K562 (cell line): ENCODE measurements around the gene TSHZ1. TPM values are rescaled to one million over a fixed set of nuclear protein-coding genes. Genes with fewer than 3 reads are reported as not detected.

Experiments
- CBX8 ChIP-seq: fragments of 200-600 bp; sonication (generic); IDR thresholded peaks from 2 replicates; pipeline ENCODE4 v1.6.1; 2012; ENCODE audit warnings: borderline replicate concordance, mixed run types, low read depth, mild to moderate bottlenecking, moderate library complexity, mixed read lengths, low read length, control low read depth, inconsistent platforms; ENCODE audit not compliant: poor library complexity, severe bottlenecking; ENCODE audit errors: extremely low read depth
- CCNT2 ChIP-seq: IDR thresholded peaks from 2 replicates; pipeline ENCODE4 v1.6.1; 2011; ENCODE audit warnings: borderline replicate concordance, low read depth, mild to moderate bottlenecking, moderate library complexity, mixed read lengths, low read length; ENCODE audit not compliant: insufficient read length; ENCODE audit errors: extremely low read depth
- EGR1 ChIP-seq: fragments of 450-650 bp; conservative IDR thresholded peaks from 2 replicates; pipeline ENCODE4 v1.6.1; 2017; ENCODE audit warnings: mild to moderate bottlenecking
- ELF2 ChIP-seq: fragments of 250-450 bp; sonication (Bioruptor Pico); IDR thresholded peaks from 2 replicates; pipeline ENCODE4 v1.5.0; 2021; ENCODE audit warnings: mild to moderate bottlenecking
- ETV1 ChIP-seq: fragments of 450-650 bp; conservative IDR thresholded peaks from 2 replicates; pipeline ENCODE4 v1.6.1; 2016; ENCODE audit warnings: missing genetic modification characterization, control low read depth, low read depth, missing compliant biosample characterization
- GABPB1 ChIP-seq: sonication (generic); formaldehyde crosslinking; IDR thresholded peaks from 2 replicates; pipeline ENCODE4 v1.8.0; 2022; ENCODE audit warnings: mild to moderate bottlenecking, missing genetic modification reagents
- PML ChIP-seq: IDR thresholded peaks from 2 replicates; pipeline ENCODE4 v1.6.1; 2012; ENCODE audit warnings: low read length, inconsistent platforms
- POLR2AphosphoS2 ChIP-seq: IDR thresholded peaks from 2 replicates; pipeline ENCODE4 v1.6.1; 2012; ENCODE audit warnings: low read length, improper control_type of control experiment
- POLR2AphosphoS5 ChIP-seq: IDR thresholded peaks from 2 replicates; pipeline ENCODE4 v1.6.1; 2011; ENCODE audit warnings: mild to moderate bottlenecking, low read depth, low read length, moderate library complexity; ENCODE audit not compliant: control insufficient read depth, insufficient read depth
- POLR2H ChIP-seq: IDR thresholded peaks from 2 replicates; pipeline ENCODE4 v1.6.1; 2016; ENCODE audit warnings: missing genetic modification characterization, low read depth, mild to moderate bottlenecking, control low read depth, missing compliant biosample characterization, moderate library complexity
- SMAD4 ChIP-seq: fragments of 250-450 bp; sonication (Bioruptor Pico); conservative IDR thresholded peaks from 2 replicates; pipeline ENCODE4 v1.8.0; 2021; ENCODE audit warnings: inconsistent platforms, mild to moderate bottlenecking, moderate library complexity
- TAF9B ChIP-seq: fragments of 450-650 bp; IDR thresholded peaks from 2 replicates; pipeline ENCODE4 v1.6.1; 2018; ENCODE audit warnings: mild to moderate bottlenecking; ENCODE audit not compliant: partially characterized antibody
- polyA plus RNA-seq, 8 experiments: library from polyadenylated mRNA; depleted of rRNA in 4 of 8; stranded (reverse) in 5 of 8; unstranded in 3 of 8; fragments of >200 nt; fragmentation: Nextera tagmentation in 2 of 8; fragmentation: Illumina TruSeq in 1 of 8; extraction: Ambion mirVana in 2 of 8; extraction: Trizol in 1 of 8; gene quantifications; 2 replicates each; pipeline versions ENCODE4 v1.2.1 to v1.2.3, GENCODE V29; 2011 to 2014; ENCODE audit warnings: inconsistent platforms in 1 of 8, missing spikeins in 1 of 8
- total RNA-seq, 7 experiments: library from RNA; depleted of rRNA in 6 of 7; stranded (reverse); fragments of >200 nt in 6 of 7; fragmentation: Illumina TruSeq in 2 of 7; extraction: Trizol in 2 of 7; gene quantifications; 2 replicates each; pipeline versions ENCODE4 v1.2.1 to v1.2.3, GENCODE V29; 2011 to 2021; ENCODE audit warnings: low replicate concordance in 1 of 7
- TF ChIP-seq, protein P1 (sequence below): fragments of 150-350 bp; conservative IDR thresholded peaks from 2 replicates; pipeline ENCODE4 v1.6.1; 2014; ENCODE audit warnings: low read length
- TF ChIP-seq, protein P2 (sequence below), 3 experiments: IDR thresholded peaks in 2 of 3; conservative IDR thresholded peaks in 1 of 3; 2 replicates each; pipeline ENCODE4 v1.5.1; 2011 to 2012; ENCODE audit warnings: low read length in 3 of 3, mild to moderate bottlenecking in 3 of 3, control low read depth in 2 of 3, improper control_type of control experiment in 1 of 3, inconsistent platforms in 1 of 3, low read depth in 1 of 3, mixed read lengths in 1 of 3, moderate library complexity in 1 of 3; ENCODE audit not compliant: insufficient read depth in 2 of 3
- TF ChIP-seq, protein P3 (sequence below), 2 experiments: IDR thresholded peaks; 2 replicates each; pipeline ENCODE4 v1.6.1; 2012; ENCODE audit warnings: improper control_type of control experiment in 2 of 2, low read depth in 2 of 2, low read length in 2 of 2, borderline replicate concordance in 1 of 2
- TF ChIP-seq, protein P4 (sequence below): IDR thresholded peaks from 3 replicates; pipeline ENCODE4 v1.6.1; 2011; ENCODE audit warnings: borderline replicate concordance, mild to moderate bottlenecking; ENCODE audit not compliant: insufficient read length, insufficient read depth

The TSHZ1 gene
- total and polyA plus RNA-seq, 9 of the 15 experiments (the other 6 are each of a cell fraction or from before 2014, with no cell fraction given) = 1.1 to 7.2 (median 2.7) TPM

DNA sequence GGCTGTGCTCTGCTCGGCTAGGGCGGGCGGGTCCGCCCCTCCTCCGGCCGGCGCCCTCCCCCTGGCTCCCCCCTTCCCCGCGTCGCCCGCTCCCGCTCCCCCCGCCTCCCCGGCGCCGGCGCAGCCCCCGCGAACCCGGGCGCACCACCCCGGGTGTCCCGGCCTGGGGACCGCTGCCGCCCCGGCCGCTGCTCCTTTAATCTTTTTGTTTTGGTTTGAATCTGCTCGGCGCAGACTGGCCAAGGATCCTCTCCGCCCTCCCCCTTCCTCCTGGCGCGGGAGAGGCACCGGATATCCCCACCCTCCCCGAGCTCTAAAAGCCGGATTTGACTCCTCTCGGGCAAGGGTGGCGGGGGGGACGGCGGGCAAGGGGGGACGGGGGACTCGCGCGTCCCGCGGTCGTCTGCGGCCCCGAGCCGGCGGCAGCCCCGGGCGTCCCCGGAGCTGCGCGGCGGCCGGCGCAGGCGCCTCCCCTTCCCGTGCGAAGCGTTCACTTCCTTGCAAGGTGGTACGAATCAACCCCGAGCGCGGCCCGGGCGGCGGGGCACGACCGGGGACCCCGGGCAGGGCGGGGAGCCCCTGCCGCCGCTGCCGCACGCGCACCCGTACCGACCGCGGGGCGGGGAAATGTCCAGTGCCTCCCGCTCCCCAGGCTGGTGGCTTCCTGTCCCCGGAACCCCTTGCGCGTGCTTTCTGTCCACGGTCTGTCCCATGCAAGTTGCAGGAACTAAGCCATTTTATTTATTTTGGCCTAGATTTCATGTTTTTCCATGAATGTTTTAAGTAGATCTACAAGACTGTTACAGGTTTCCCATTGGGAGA is 1.3 kb upstream of the TSHZ1 start, which contains the start of gene PTGR3 (continued):
- TF ChIP-seq GABPB1 = no peak
- TF ChIP-seq TAF9B = no peak
- TF ChIP-seq, protein P1, sequence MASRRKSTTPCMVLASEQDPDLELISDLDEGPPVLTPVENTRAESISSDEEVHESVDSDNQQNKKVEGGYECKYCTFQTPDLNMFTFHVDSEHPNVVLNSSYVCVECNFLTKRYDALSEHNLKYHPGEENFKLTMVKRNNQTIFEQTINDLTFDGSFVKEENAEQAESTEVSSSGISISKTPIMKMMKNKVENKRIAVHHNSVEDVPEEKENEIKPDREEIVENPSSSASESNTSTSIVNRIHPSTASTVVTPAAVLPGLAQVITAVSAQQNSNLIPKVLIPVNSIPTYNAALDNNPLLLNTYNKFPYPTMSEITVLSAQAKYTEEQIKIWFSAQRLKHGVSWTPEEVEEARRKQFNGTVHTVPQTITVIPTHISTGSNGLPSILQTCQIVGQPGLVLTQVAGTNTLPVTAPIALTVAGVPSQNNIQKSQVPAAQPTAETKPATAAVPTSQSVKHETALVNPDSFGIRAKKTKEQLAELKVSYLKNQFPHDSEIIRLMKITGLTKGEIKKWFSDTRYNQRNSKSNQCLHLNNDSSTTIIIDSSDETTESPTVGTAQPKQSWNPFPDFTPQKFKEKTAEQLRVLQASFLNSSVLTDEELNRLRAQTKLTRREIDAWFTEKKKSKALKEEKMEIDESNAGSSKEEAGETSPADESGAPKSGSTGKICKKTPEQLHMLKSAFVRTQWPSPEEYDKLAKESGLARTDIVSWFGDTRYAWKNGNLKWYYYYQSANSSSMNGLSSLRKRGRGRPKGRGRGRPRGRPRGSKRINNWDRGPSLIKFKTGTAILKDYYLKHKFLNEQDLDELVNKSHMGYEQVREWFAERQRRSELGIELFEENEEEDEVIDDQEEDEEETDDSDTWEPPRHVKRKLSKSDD = no peak
- TF ChIP-seq ETV1 = peak; percentile 34
- TF ChIP-seq PML = no peak
- TF ChIP-seq, protein P2, sequence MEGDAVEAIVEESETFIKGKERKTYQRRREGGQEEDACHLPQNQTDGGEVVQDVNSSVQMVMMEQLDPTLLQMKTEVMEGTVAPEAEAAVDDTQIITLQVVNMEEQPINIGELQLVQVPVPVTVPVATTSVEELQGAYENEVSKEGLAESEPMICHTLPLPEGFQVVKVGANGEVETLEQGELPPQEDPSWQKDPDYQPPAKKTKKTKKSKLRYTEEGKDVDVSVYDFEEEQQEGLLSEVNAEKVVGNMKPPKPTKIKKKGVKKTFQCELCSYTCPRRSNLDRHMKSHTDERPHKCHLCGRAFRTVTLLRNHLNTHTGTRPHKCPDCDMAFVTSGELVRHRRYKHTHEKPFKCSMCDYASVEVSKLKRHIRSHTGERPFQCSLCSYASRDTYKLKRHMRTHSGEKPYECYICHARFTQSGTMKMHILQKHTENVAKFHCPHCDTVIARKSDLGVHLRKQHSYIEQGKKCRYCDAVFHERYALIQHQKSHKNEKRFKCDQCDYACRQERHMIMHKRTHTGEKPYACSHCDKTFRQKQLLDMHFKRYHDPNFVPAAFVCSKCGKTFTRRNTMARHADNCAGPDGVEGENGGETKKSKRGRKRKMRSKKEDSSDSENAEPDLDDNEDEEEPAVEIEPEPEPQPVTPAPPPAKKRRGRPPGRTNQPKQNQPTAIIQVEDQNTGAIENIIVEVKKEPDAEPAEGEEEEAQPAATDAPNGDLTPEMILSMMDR (IDR thresholded peaks at IDR 0.05 in 2 of 3, conservative IDR thresholded peaks at IDR 0.05 in 1 of 3; ENCODE audit: insufficient read depth in 2 of 3, low read depth in 1 of 3, low read length in 3 of 3) = no peak
- no peak for TF ChIP-seq EGR1
- peak; percentile 58 for TF ChIP-seq CCNT2
- peak; percentile 61 for TF ChIP-seq POLR2H (tag)
- TF ChIP-seq CBX8 = no peak
- peak; percentile 73 for TF ChIP-seq SMAD4 (CRISPR knock-in tag)
- TF ChIP-seq ELF2 (CRISPR knock-in tag) = no peak
- TF ChIP-seq, protein P3, sequence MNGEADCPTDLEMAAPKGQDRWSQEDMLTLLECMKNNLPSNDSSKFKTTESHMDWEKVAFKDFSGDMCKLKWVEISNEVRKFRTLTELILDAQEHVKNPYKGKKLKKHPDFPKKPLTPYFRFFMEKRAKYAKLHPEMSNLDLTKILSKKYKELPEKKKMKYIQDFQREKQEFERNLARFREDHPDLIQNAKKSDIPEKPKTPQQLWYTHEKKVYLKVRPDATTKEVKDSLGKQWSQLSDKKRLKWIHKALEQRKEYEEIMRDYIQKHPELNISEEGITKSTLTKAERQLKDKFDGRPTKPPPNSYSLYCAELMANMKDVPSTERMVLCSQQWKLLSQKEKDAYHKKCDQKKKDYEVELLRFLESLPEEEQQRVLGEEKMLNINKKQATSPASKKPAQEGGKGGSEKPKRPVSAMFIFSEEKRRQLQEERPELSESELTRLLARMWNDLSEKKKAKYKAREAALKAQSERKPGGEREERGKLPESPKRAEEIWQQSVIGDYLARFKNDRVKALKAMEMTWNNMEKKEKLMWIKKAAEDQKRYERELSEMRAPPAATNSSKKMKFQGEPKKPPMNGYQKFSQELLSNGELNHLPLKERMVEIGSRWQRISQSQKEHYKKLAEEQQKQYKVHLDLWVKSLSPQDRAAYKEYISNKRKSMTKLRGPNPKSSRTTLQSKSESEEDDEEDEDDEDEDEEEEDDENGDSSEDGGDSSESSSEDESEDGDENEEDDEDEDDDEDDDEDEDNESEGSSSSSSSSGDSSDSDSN (IDR thresholded peaks at IDR 0.05; ENCODE audit: borderline replicate concordance in 1 of 2, low read depth in 2 of 2, low read length in 2 of 2) = 0 out of 4 replicates have a peak, but pooled peaks have one; percentile 23 to 66
- no peak for TF ChIP-seq POLR2AphosphoS2
- TF ChIP-seq, protein P4, sequence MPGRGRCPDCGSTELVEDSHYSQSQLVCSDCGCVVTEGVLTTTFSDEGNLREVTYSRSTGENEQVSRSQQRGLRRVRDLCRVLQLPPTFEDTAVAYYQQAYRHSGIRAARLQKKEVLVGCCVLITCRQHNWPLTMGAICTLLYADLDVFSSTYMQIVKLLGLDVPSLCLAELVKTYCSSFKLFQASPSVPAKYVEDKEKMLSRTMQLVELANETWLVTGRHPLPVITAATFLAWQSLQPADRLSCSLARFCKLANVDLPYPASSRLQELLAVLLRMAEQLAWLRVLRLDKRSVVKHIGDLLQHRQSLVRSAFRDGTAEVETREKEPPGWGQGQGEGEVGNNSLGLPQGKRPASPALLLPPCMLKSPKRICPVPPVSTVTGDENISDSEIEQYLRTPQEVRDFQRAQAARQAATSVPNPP = no peak
- no peak; the same call in 1 of the 2 replicates for TF ChIP-seq POLR2AphosphoS5
